Measurements from ENCODE around the gene CNIH3. TPM values are rescaled to one million over a fixed set of nuclear protein-coding genes. Genes with fewer than 3 reads are reported as not detected.

The CNIH3 gene
- total RNA-seq, 1 experiment from 2014 or later, result 4.2 TPM

DNA sequence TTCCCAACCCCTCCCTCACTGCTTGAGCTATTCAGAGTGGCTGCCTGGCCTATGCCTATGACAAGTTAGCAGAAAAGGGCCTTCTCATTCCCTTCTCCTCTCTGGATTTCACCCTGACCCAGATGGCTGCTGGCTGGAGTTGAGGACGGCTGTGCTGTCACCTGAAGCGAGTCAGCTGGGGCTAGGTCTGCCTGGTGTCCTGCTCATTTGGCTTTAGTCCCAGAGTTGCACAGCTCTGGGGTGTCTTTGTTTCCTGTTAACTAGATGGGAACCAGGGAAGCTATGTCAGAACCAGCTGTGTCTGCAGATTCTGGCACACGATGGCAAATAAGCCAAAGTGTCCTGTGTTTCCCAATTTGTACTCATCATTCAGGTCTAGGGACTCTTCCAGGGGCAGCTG, 52.9 kb downstream of the CNIH3 start:
- Histone ChIP-seq H3K79me2 (ENCODE audit: insufficient read depth, low read length) (no peaks in the 10 kb centered on the region), H3K56ac (ENCODE audit: insufficient read length, low read depth, low read length) (no peak overlapping the region), H4K5ac (ENCODE audit: insufficient read length, low read depth, low read length) (no peak overlapping the region), H3K4me2 (ENCODE audit: insufficient read depth, insufficient read length, low read length) (no peak overlapping the region), H3K14ac (ENCODE audit: insufficient read depth, low read length) (no peak overlapping the region), H4K20me1 (ENCODE audit: control insufficient read depth, insufficient read depth, insufficient read length) (no peaks in the 10 kb centered on the region), H2AK5ac (ENCODE audit: insufficient read length, low read length) (no peak overlapping the region), H3K9me3 (ENCODE audit: control insufficient read depth, low read depth, low read length) (no peaks in the 10 kb centered on the region), H3K4ac (ENCODE audit: low read depth, low read length) (no peak overlapping the region), H2BK20ac (ENCODE audit: low read depth, low read length, poor library complexity, severe bottlenecking) (no peak overlapping the region), H3K18ac (ENCODE audit: insufficient read length, low read depth, low read length) (no peak overlapping the region), H3T11ph (ENCODE audit: low read length) (no peak overlapping the region), H3K9ac (ENCODE audit: extremely low read depth, insufficient read length, low read length) (no peak overlapping the region), H2BK120ac (ENCODE audit: low read depth, low read length, poor library complexity, severe bottlenecking) (no peak overlapping the region), H3K4me1 (ENCODE audit: insufficient read depth, low read length) (peaks cover 6% of the 10 kb centered on the region; the same call in 1 of the 2 replicates), H3K27ac (ENCODE audit: insufficient read length, low read depth, low read length) (no peak overlapping the region), H3K79me1 (ENCODE audit: insufficient read depth, low read depth, low read length, poor library complexity, severe bottlenecking) (no peaks in the 10 kb centered on the region), H2AFZ (ENCODE audit: low read length) (no peak overlapping the region), H2BK5ac (ENCODE audit: insufficient read length, low read length) (no peak overlapping the region), H4K91ac (ENCODE audit: insufficient read length, low read depth, low read length) (no peak overlapping the region), H3K27me3 (ENCODE audit: insufficient read depth, low read length) (no peaks in the 10 kb centered on the region), H2BK15ac (ENCODE audit: low read depth, low read length) (no peak overlapping the region), H2BK12ac (ENCODE audit: insufficient read length, low read depth, low read length) (no peak overlapping the region), H3K23ac (ENCODE audit: insufficient read length, low read depth, low read length) (no peak overlapping the region), H4K8ac (replicated peaks; ENCODE audit: insufficient read length, low read depth, low read length) (no peak overlapping the region), H3K23me2 (ENCODE audit: insufficient read length, low read depth, low read length, poor library complexity, severe bottlenecking) (no peaks in the 10 kb centered on the region)
- no peak for DNase-seq
- Mint-ChIP-seq H3K36me3 (ENCODE audit: insufficient read depth in 1 of 3, low read depth in 3 of 3) (peaks cover 0 to 4% (median 0%) of the 10 kb centered on the region in 3 experiments; a peak in 3 of 7 replicates), H3K27ac (no peak overlapping the region), H3K27me3 (ENCODE audit: low read depth) (peaks cover 2% of the 10 kb centered on the region; the same call in 1 of the 2 replicates), H3K4me1 (peaks cover 8 to 11% of the 10 kb centered on the region in 2 experiments; a peak in 3 of 4 replicates), H3K9me3 (peaks cover 0 to 3% of the 10 kb centered on the region in 2 experiments; a peak in 1 of 5 replicates), H3K4me3 (no peak overlapping the region)
- WGBS (ENCODE audit: extremely low coverage, insufficient read length, low lambda C conversion rate), result no CpG with 5 or more reads among the region's 3 CpGs
- TF ChIP-seq, protein P1, sequence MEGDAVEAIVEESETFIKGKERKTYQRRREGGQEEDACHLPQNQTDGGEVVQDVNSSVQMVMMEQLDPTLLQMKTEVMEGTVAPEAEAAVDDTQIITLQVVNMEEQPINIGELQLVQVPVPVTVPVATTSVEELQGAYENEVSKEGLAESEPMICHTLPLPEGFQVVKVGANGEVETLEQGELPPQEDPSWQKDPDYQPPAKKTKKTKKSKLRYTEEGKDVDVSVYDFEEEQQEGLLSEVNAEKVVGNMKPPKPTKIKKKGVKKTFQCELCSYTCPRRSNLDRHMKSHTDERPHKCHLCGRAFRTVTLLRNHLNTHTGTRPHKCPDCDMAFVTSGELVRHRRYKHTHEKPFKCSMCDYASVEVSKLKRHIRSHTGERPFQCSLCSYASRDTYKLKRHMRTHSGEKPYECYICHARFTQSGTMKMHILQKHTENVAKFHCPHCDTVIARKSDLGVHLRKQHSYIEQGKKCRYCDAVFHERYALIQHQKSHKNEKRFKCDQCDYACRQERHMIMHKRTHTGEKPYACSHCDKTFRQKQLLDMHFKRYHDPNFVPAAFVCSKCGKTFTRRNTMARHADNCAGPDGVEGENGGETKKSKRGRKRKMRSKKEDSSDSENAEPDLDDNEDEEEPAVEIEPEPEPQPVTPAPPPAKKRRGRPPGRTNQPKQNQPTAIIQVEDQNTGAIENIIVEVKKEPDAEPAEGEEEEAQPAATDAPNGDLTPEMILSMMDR (conservative IDR thresholded peaks at IDR 0.05), result no peak
